ENCODE results near the gene ALPG.

- no peak for TF ChIP-seq EZH2 (IDR thresholded peaks at IDR 0.05; ENCODE audit: insufficient read depth, poor library complexity, severe bottlenecking)
- no peak for TF ChIP-seq EZH2phosphoT487 (IDR thresholded peaks at IDR 0.05; ENCODE audit: insufficient read depth, low read depth)
Observed at GRCh38 chr2:232419245-232420072, 12.8 kb downstream of the ALPG start.

All from GM23248 (cell line).